Measurements from ENCODE around the gene CDK2.

Gene CDK2

GRCh38 chr12:56011509-56012090, 45.0 kb downstream of the CDK2 start:
- TF ChIP-seq ZFX (IDR thresholded peaks at IDR 0.05; ENCODE audit: borderline replicate concordance) = no peak
- TF ChIP-seq, protein P1, sequence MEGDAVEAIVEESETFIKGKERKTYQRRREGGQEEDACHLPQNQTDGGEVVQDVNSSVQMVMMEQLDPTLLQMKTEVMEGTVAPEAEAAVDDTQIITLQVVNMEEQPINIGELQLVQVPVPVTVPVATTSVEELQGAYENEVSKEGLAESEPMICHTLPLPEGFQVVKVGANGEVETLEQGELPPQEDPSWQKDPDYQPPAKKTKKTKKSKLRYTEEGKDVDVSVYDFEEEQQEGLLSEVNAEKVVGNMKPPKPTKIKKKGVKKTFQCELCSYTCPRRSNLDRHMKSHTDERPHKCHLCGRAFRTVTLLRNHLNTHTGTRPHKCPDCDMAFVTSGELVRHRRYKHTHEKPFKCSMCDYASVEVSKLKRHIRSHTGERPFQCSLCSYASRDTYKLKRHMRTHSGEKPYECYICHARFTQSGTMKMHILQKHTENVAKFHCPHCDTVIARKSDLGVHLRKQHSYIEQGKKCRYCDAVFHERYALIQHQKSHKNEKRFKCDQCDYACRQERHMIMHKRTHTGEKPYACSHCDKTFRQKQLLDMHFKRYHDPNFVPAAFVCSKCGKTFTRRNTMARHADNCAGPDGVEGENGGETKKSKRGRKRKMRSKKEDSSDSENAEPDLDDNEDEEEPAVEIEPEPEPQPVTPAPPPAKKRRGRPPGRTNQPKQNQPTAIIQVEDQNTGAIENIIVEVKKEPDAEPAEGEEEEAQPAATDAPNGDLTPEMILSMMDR (IDR thresholded peaks at IDR 0.05) = no peak
- no peak overlapping the region for H3K27ac ChIP-seq

DNA sequence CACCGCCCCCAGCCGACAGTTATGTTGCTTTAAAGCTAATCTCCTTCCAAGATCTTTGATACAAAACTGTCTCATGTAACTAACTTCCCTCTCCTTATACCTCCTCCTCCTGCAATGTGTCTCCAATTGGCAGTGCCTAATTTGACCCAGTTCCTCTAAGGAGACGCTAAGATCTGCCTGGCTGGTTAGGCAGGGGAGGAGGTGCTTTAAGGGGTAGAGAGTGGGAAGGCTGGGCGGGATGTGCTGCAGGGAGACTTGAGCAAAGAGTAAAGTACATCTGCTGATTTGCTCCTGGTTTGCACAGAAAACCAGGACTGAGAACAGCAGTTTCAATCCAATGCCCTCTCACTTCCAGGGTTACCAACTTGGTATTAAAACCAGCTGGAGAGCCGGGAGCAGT, 46.9 kb downstream of the CDK2 start:
- H3K27ac ChIP-seq = no peak overlapping the region
- TF ChIP-seq ZFX (IDR thresholded peaks at IDR 0.05; ENCODE audit: borderline replicate concordance) = no peak
- TF ChIP-seq, protein P1 (IDR thresholded peaks at IDR 0.05) = no peak

DNA sequence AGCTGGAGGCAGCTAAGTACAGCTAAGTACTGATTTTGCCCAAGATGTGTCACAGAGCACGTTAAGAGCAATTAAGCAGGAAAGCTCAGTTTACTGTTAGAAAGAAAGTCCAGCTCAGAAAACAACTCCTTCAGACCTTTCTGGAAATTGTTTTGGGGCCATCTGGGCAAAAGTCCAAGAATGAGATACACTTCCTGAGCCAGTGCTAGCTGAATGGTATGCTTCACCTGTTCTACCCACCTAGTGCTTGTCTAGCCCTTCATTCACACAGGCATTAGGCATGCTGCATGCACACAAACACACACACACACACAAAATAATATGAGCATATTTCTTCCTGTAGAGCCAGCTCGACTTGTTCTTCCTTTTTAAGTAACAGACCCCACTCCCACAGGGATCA, 47.6 kb downstream of the CDK2 start:
- no peak overlapping the region for H3K27ac ChIP-seq
- no peak for TF ChIP-seq ZFX (IDR thresholded peaks at IDR 0.05; ENCODE audit: borderline replicate concordance)
- TF ChIP-seq, protein P1 (IDR thresholded peaks at IDR 0.05) = no peak

GRCh38 chr12:56017181-56017580, 50.6 kb downstream of the CDK2 start:
- no peak overlapping the region for H3K27ac ChIP-seq
- no peak for TF ChIP-seq ZFX (IDR thresholded peaks at IDR 0.05; ENCODE audit: borderline replicate concordance)
- TF ChIP-seq, protein P1 (IDR thresholded peaks at IDR 0.05) = no peak

DNA sequence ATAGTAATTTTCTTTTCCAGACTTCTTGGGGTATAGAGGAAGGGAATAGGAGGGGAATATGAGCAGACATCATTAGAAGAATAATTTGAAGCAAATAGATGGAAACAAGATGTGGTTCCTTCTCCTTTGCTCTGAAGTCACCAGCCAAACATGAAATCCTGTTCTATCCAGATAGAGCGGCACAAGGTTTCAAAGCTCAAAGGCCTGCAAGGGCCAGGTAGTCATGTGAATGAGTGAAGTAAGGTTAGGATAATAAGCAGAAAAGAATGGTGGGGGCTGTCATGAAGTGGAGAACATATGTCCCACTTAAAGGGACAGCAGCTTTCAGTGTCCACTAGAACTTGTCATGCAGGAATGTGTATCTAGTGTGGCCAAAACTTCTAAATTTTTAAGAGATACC, 51.7 kb downstream of the CDK2 start:
- no peak overlapping the region for H3K27ac ChIP-seq
- TF ChIP-seq ZFX (IDR thresholded peaks at IDR 0.05; ENCODE audit: borderline replicate concordance) = no peak
- TF ChIP-seq, protein P1 (IDR thresholded peaks at IDR 0.05) = no peak

DNA sequence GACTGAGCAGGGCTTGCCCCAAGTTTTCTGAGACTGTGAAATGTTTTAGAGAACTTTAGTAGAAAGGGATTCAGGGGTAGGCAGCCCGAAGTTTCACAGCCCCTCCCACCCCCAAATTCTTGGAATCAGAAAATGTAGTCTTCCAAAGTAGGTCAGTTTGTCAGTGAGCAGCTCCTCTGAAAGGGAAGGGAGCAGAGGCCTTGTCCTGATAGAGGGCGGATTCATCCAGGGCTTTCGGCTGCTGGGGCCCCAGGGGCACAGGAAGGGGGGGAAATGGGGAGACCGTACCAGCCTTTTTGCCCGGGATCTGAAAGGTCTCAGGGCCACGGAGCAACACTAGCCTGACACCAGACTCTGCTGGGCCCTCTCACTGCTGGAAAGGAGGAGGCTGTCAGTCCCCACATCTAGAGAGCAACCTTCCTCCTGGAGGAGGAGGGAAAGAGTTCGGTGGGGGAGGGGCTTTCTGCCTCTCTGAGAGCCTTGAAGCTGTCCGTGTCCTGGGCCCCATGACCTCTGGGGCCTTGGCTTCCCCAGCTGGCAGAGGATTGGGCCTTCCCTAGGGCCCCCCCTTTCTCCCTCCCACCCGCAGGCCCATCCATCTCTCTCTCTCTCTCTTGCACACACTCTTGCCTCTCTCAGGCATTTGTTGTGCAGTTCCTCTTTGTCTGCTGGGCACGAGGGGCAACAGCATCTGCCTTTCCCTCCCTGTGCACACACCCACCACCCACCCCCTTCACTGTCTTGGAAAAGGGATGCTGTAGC, 54.0 kb downstream of the CDK2 start, which contains the start of gene IKZF4:
IKZF4 (plus strand) TSS at position 621 of the 762 bp plus-strand sequence. CDS start 451 bp downstream, outside the sequence.
- TF ChIP-seq, protein P1 (IDR thresholded peaks at IDR 0.05) = no peak
- TF ChIP-seq ZFX (IDR thresholded peaks at IDR 0.05; ENCODE audit: borderline replicate concordance) = no peak
- H3K27ac ChIP-seq = no peak within 1 kb of the TSS

DNA sequence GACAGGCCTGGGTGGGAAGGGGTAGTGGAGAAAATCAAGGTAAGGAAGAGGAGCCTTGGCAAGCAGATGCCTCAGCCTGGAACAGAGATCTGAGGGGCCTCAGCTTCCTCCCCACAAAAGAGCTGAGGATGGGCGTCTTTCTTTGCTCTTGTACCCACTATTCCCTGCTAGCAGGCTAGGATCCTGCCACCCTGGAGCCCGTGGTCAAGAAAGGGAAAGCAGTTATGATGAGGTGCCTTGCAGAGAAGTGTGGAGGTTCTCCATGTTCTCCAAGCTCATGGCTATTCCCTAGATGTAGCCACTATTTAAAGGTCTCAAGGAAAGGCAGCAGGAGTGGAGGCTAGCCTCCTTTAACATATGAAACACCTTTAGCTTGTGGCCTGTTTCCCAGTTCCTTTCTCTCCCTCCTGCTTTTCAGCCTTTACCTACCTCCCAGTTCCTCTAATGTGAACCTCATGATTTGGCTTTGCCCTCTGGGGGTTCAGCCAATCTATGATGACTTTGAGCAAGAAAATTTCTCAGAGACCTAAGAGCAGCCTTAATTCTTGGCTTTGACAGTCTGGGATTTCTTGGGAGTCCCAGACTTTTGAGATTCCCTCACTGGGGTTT, 55.4 kb downstream of the CDK2 start:
- TF ChIP-seq ZFX (IDR thresholded peaks at IDR 0.05; ENCODE audit: borderline replicate concordance) = no peak
- TF ChIP-seq, protein P1 (IDR thresholded peaks at IDR 0.05) = no peak
- H3K27ac ChIP-seq = no peak overlapping the region

Measured in 22Rv1 (cell line).